ENCODE data around the gene CPB1. TPM values are rescaled to one million over a fixed set of nuclear protein-coding genes. Genes with fewer than 3 reads are reported as not detected.

The CPB1 gene
- total RNA-seq, 1 donor from 2014 or later, result 0.21 TPM

DNA sequence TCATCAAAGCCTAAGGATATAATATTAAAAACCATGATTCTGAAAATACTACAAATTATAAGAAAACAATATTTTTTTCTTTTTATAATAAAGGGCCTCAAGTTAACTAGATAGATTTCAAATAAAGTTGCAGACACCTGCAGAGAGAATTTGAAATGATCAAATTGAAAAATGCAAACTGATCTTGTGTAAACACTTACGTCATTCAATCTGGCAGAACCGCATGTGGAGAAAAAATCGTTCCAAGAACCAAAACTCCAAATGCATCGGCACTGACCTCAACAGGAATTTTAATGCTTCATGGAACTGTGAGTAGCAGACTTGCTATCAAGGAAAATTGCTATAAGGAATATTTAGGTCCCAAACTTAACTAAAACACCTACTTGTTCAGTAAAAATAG, 54.7 kb downstream of the CPB1 start:
- no peak for TF ChIP-seq CTCF (IDR thresholded peaks at IDR 0.05)
- H3K4me1 ChIP-seq, result no peaks in the 10 kb centered on the region
- intact Hi-C loops (cut with DNase I), result no loop called here
- H3K36me3 ChIP-seq, result no peaks in the 10 kb centered on the region
- no peak overlapping the region for H3K4me3 ChIP-seq
- H3K27ac ChIP-seq, result no peak overlapping the region
- no peak for DNase-seq (ENCODE audit: low spot score in 2 of 2)
- no peaks in the 10 kb centered on the region for H3K27me3 ChIP-seq
- H3K9me3 ChIP-seq, result no peaks in the 10 kb centered on the region

DNA sequence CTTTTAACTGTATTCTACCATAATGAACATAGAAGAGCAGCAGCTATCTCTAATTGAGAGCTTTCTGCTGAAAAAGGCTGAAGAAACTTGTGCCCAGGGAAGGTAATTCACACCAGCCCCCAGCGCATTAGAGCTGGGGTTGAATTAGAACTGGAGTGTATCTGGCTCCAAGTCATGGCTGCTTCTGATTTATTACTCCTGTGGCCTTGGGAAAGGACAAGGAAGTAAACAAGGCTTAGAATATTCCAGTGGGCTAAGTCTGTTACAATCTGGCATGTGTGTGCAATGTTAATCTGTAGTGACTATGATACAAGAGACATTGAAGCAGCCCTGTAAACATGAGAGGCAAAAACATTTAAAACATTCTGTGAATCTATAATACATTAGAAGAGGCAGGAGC, 55.6 kb downstream of the CPB1 start:
- no peak for TF ChIP-seq CTCF (IDR thresholded peaks at IDR 0.05)
- Histone ChIP-seq H3K4me3 (no peak overlapping the region), H3K36me3 (no peaks in the 10 kb centered on the region), H3K27me3 (no peaks in the 10 kb centered on the region), H3K9me3 (no peaks in the 10 kb centered on the region), H3K4me1 (no peaks in the 10 kb centered on the region), H3K27ac (no peak overlapping the region)
- intact Hi-C loops (cut with DNase I), result no loop called here
- no peak for DNase-seq (ENCODE audit: low spot score in 2 of 2)

DNA sequence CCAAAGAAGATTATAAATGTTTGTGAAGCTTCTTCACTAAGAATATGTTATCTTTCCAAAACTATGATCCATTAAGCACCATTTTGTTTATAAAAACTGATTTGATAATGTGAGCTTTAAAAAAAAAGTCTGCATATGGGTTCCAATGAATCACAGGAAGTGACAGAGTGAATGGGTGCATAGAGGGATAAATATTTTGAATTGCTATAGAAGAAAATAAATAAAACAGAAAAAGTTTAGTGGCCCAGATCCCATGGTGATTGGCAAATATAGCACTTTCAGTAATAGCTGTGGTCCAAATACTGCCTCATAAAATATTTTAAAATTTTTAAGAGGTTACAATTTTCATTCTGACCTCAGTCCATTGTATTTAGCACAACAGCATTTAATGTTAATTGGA, 56.6 kb downstream of the CPB1 start:
- no peak for TF ChIP-seq CTCF (IDR thresholded peaks at IDR 0.05)
- H3K4me3 ChIP-seq, result no peak overlapping the region
- intact Hi-C loops (cut with DNase I), result no loop called here
- no peaks in the 10 kb centered on the region for H3K36me3 ChIP-seq
- H3K27me3 ChIP-seq, result no peaks in the 10 kb centered on the region
- H3K4me1 ChIP-seq, result no peaks in the 10 kb centered on the region
- no peak overlapping the region for H3K27ac ChIP-seq
- no peaks in the 10 kb centered on the region for H3K9me3 ChIP-seq
- no peak for DNase-seq (ENCODE audit: low spot score in 2 of 2)

GRCh38 chr3:148889828-148890227, 62.2 kb downstream of the CPB1 start:
- DNase-seq (ENCODE audit: low spot score in 2 of 2), result no peak
- Histone ChIP-seq H3K4me1 (no peaks in the 10 kb centered on the region), H3K36me3 (no peaks in the 10 kb centered on the region), H3K27ac (no peak overlapping the region), H3K4me3 (no peak overlapping the region), H3K27me3 (no peaks in the 10 kb centered on the region), H3K9me3 (no peaks in the 10 kb centered on the region)
- no peak for TF ChIP-seq CTCF (IDR thresholded peaks at IDR 0.05)
- intact Hi-C loops (cut with DNase I), result no loop called here

DNA sequence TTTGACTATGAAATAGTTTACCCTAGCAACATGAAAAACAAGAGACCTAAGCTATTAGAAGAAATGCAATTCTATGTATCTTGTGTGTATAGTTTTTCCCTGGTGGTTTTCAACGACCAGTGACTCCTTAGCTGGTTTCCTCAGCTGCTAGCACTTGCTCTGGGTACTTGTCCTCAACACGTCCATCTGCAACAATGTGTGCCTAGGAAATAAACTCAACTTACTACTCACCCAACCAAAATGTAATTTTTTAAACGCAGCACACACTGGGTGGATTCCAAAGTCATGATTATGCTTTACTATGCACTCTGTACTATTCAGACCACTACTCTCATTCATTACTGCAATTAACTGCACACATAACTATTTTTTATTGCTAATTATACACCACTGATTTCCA, 68.5 kb downstream of the CPB1 start:
- H3K9me3 ChIP-seq, result no peaks in the 10 kb centered on the region
- no peak overlapping the region for H3K27ac ChIP-seq
- no peak overlapping the region for H3K4me3 ChIP-seq
- DNase-seq (ENCODE audit: low spot score in 2 of 2), result no peak
- H3K27me3 ChIP-seq, result no peaks in the 10 kb centered on the region
- H3K36me3 ChIP-seq, result no peaks in the 10 kb centered on the region
- intact Hi-C loops (cut with DNase I), result no loop called here
- TF ChIP-seq CTCF (IDR thresholded peaks at IDR 0.05), result no peak
- no peaks in the 10 kb centered on the region for H3K4me1 ChIP-seq
